ENCODE data around the gene AKAP12.

Gene AKAP12

DNA sequence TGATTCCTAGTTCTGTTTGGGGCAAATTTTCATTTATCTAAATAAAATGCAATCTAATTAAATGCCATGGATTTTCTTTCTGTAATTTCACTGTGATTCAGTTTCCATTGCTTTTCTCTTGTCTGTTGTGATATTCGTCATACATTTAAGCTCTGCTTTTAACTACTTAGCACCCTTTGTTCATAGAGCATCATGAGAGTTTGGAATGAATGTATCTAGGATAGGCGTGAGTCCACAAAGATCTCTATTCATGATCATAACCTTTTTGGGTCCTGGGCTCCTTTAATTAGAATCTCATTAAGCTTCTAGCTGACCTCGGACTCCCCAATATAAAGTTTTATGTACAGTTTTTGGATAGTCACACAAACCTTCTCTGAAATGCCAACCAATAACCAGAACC is 118.7 kb downstream of the AKAP12 start:
- TF ChIP-seq, protein P1, sequence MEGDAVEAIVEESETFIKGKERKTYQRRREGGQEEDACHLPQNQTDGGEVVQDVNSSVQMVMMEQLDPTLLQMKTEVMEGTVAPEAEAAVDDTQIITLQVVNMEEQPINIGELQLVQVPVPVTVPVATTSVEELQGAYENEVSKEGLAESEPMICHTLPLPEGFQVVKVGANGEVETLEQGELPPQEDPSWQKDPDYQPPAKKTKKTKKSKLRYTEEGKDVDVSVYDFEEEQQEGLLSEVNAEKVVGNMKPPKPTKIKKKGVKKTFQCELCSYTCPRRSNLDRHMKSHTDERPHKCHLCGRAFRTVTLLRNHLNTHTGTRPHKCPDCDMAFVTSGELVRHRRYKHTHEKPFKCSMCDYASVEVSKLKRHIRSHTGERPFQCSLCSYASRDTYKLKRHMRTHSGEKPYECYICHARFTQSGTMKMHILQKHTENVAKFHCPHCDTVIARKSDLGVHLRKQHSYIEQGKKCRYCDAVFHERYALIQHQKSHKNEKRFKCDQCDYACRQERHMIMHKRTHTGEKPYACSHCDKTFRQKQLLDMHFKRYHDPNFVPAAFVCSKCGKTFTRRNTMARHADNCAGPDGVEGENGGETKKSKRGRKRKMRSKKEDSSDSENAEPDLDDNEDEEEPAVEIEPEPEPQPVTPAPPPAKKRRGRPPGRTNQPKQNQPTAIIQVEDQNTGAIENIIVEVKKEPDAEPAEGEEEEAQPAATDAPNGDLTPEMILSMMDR (IDR thresholded peaks at IDR 0.05; ENCODE audit: low read depth, low read length): no peak
- TF ChIP-seq POLR2A (IDR thresholded peaks at IDR 0.05; ENCODE audit: extremely low read depth, insufficient read length) (no peak), MYC (IDR thresholded peaks at IDR 0.05; ENCODE audit: low read depth, low read length) (no peak)
- TF ChIP-seq, protein P2, sequence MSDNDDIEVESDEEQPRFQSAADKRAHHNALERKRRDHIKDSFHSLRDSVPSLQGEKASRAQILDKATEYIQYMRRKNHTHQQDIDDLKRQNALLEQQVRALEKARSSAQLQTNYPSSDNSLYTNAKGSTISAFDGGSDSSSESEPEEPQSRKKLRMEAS (IDR thresholded peaks at IDR 0.05; ENCODE audit: low read depth, low read length): no peak
- no peak overlapping the region for H3K4me3 ChIP-seq (ENCODE audit: low read depth, low read length)
- no peak for DNase-seq (ENCODE audit: low read depth)

DNA sequence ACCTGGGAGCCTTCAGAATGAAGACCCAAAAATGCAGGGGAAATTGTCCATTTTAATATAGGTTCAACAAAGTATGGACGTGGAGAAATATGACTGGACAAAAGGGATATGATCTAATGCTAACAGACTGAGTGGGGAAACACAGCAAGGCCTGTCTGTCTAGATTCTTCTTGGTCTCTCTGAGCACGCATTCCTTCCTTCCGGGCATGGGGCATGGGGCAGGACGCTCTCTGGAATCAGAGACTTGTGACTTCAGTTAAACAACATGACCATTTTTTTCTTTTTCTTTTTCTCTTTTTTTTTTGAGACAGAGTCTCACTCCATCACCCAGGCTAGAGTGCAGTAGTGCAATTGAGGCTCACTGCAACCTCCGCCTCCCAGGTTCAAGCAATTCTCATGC is 119.7 kb downstream of the AKAP12 start:
- H3K4me3 ChIP-seq (ENCODE audit: low read depth, low read length): no peak overlapping the region
- TF ChIP-seq, protein P1 (IDR thresholded peaks at IDR 0.05; ENCODE audit: low read depth, low read length): no peak
- TF ChIP-seq, protein P2 (IDR thresholded peaks at IDR 0.05; ENCODE audit: low read depth, low read length): no peak
- no peak for TF ChIP-seq MYC (IDR thresholded peaks at IDR 0.05; ENCODE audit: low read depth, low read length)
- TF ChIP-seq POLR2A (IDR thresholded peaks at IDR 0.05; ENCODE audit: extremely low read depth, insufficient read length): no peak
- DNase-seq (ENCODE audit: low read depth): no peak

DNA sequence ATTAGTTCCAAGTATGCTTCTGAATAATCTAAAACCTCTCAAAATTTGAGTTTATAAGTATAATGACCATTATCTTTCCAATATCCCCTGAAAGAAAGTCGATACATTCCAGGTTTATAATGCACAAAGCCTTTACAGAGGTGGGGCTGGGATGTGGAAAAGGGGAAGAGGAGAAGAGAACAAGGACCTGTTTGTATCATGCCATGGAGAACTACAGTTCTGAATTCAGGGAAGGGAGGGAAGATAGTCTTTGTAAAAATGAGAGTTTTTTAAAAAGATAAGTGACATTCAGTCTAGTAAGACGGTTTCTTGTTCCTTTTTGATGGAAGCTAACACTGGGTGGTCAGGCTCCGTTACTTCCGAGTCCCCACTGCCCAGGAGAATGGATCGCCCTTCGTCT is 125.5 kb downstream of the AKAP12 start:
- TF ChIP-seq MYC (IDR thresholded peaks at IDR 0.05; ENCODE audit: low read depth, low read length): no peak
- no peak for DNase-seq (ENCODE audit: low read depth)
- no peak overlapping the region for H3K4me3 ChIP-seq (ENCODE audit: low read depth, low read length)

DNA sequence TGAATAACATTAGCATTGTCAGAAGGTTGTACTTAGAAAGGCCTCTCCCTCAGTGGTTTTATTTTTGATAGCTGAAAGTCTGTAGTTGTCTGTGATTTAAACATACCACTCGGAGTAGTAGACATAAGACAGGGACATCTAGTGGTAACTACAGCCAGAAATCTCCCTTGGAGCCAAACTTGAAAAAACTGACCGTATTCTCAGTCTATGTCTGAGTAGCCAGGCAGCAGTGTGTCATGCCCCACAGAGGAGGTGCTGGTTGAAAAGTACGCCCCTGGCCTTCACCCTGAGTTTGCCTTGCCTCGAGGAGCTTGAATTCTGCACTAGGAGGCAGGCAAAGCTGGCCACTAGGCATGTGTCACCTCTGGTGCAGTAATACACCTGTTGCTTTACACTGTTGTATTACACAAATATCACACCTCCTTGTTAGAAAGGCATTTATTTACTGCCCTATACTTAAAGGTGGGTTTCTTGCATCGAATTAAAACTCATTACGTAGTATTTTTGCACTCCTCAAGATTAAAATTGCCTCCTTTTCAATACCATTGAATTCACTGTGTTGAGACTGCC is 130.8 kb downstream of the AKAP12 start:
- TF ChIP-seq, protein P1 (IDR thresholded peaks at IDR 0.05; ENCODE audit: low read depth, low read length): no peak
- no peak for TF ChIP-seq POLR2A (IDR thresholded peaks at IDR 0.05; ENCODE audit: extremely low read depth, insufficient read length)
- TF ChIP-seq, protein P2 (IDR thresholded peaks at IDR 0.05; ENCODE audit: low read depth, low read length): no peak
- TF ChIP-seq MYC (IDR thresholded peaks at IDR 0.05; ENCODE audit: low read depth, low read length): no peak
- no peak for DNase-seq (ENCODE audit: low read depth)
- no peak overlapping the region for H3K4me3 ChIP-seq (ENCODE audit: low read depth, low read length)

DNA sequence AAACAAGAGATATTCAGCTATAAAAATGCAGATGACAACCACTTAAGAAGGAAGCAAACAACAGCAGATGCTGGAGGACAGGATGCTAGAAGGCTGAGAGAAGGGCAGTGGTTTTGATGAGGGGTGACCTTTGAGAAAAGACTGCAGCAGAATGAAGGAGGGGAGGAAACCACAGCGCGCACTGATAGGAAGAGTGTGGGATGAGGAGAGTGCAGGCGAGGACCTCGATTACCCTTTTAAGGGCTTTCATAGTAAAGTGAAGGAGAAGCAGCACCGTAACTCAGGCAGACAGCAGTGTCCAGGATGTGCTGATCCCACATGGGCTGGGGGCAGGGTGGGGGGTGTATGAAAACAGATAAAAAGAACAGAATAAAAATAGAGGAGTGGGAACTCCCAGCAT is 132.4 kb downstream of the AKAP12 start:
- H3K4me3 ChIP-seq (ENCODE audit: low read depth, low read length): no peak overlapping the region
- DNase-seq (ENCODE audit: low read depth): no peak
- TF ChIP-seq, protein P2 (IDR thresholded peaks at IDR 0.05; ENCODE audit: low read depth, low read length): no peak
- no peak for TF ChIP-seq POLR2A (IDR thresholded peaks at IDR 0.05; ENCODE audit: extremely low read depth, insufficient read length)

DNA sequence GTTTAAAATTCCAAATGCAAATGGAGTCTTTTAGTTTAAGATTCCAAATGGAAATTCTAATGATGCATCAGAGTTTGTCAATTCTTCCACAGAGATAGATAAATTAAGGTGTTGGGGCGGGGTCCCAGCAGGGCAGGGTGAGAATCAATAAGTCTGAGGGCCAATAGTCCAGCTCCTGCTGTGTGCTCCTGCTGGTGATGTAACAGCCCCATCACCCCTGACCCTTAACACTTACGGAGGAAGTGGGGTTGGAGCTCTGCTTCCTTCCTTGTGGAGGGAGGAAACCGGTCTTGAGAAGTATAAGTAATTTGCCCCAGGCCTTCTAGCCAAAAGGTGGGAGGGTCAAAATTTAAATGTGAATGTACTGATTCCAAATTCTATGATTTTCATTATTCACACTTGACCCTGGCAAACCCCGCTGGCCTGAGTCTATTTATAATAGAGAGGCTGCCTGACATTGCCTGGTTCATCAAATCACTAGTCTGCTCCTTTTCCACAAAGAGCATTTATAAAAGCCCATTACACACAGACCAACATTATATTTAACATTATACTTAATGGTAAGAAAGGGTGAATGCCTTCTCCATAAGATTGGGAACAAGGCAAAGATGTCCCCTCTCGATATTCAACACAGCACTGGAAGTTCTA is 134.4 kb downstream of the AKAP12 start:
- peak; percentile 61 for DNase-seq (ENCODE audit: low read depth)
- TF ChIP-seq, protein P1 (IDR thresholded peaks at IDR 0.05; ENCODE audit: low read depth, low read length): no peak
- TF ChIP-seq, protein P2 (IDR thresholded peaks at IDR 0.05; ENCODE audit: low read depth, low read length): no peak
- TF ChIP-seq POLR2A (IDR thresholded peaks at IDR 0.05; ENCODE audit: extremely low read depth, insufficient read length) (no peak), MYC (IDR thresholded peaks at IDR 0.05; ENCODE audit: low read depth, low read length) (no peak)
- H3K4me3 ChIP-seq (ENCODE audit: low read depth, low read length): no peak overlapping the region
